Suprapubic skin (tissue), 3 donors: ENCODE results near the gene MMP24.
"Not testable (repeated sequence)": the region's sequence is repeated elsewhere in the genome, so short reads cannot be mapped to it uniquely, and the experiment has no call there.

ENCODE experiments used
- CTCF ChIP-seq, 2 donors: fragments of 200-600 bp in 1 of 2; fragments of 450-650 bp in 1 of 2; sonication (generic) in 1 of 2; IDR thresholded peaks; one replicate each; pipeline ENCODE4 v1.5.1; 2016 to 2019; ENCODE audit warnings: antibody characterized with exemption in 2 of 2, mild to moderate bottlenecking in 1 of 2, moderate library complexity in 1 of 2
- EP300 ChIP-seq: sonication (generic); formaldehyde crosslinking; IDR thresholded peaks from one replicate; pipeline ENCODE4 v1.6.1; 2017; ENCODE audit warnings: antibody characterized with exemption
- POLR2A ChIP-seq, 2 donors: fragments of 450-650 bp; IDR thresholded peaks; one replicate each; pipeline ENCODE4 v1.6.1; 2017; ENCODE audit warnings: antibody characterized with exemption in 2 of 2, mild to moderate bottlenecking in 2 of 2, moderate library complexity in 2 of 2

GRCh38 chr20:35262731-35263531, 36.4 kb downstream of the MMP24 start:
- not testable (repeated sequence) for TF ChIP-seq CTCF (IDR thresholded peaks at IDR 0.05); POLR2A (IDR thresholded peaks at IDR 0.05); EP300
